Measurements from ENCODE around the gene RPS25.
A peak's percentile ranks its signal among the peaks of the same experiment; 100 is the strongest.
"Not testable (repeated sequence)": the region's sequence is repeated elsewhere in the genome, so short reads cannot be mapped to it uniquely, and the experiment has no call there.

RPS25 gene

GRCh38 chr11:119049081-119049480 is 30.9 kb upstream of the RPS25 start:
- DNase-seq (ENCODE audit: insufficient read length, low spot score) (no peak), FAIRE-seq (no peak)
- no peak for TF ChIP-seq POLR2A (IDR thresholded peaks at IDR 0.05; ENCODE audit: low read depth, low read length)

GRCh38 chr11:119048644-119049043 is 30.5 kb upstream of the RPS25 start:
- TF ChIP-seq POLR2A (IDR thresholded peaks at IDR 0.05; ENCODE audit: low read depth, low read length): no peak
- FAIRE-seq: no peak
- no peak for DNase-seq (ENCODE audit: insufficient read length, low spot score)

- TF ChIP-seq POLR2A (IDR thresholded peaks at IDR 0.05; ENCODE audit: low read depth, low read length): no peak
- FAIRE-seq (no peak), DNase-seq (ENCODE audit: insufficient read length, low spot score) (no peak)
Observed at GRCh38 chr11:119047205-119047604, 29.1 kb upstream of the RPS25 start.

GRCh38 chr11:119046489-119046888 is 28.3 kb upstream of the RPS25 start:
- DNase-seq (ENCODE audit: insufficient read length, low spot score) (no peak), FAIRE-seq (no peak)
- TF ChIP-seq POLR2A (IDR thresholded peaks at IDR 0.05; ENCODE audit: low read depth, low read length): no peak

- DNase-seq (ENCODE audit: insufficient read length, low spot score) (no peak), FAIRE-seq (no peak)
- no peak for TF ChIP-seq POLR2A (IDR thresholded peaks at IDR 0.05; ENCODE audit: low read depth, low read length)
Observed at GRCh38 chr11:119044708-119045107, 26.6 kb upstream of the RPS25 start.

GRCh38 chr11:119042927-119043326 is 24.8 kb upstream of the RPS25 start:
- no peak for FAIRE-seq
- no peak for TF ChIP-seq POLR2A (IDR thresholded peaks at IDR 0.05; ENCODE audit: low read depth, low read length)
- DNase-seq (ENCODE audit: insufficient read length, low spot score): no peak

GRCh38 chr11:119041821-119042514 is 23.8 kb upstream of the RPS25 start:
- FAIRE-seq (peak; percentile 27), DNase-seq (ENCODE audit: insufficient read length, low spot score) (no peak)
- no peak for TF ChIP-seq POLR2A (IDR thresholded peaks at IDR 0.05; ENCODE audit: low read depth, low read length)

- DNase-seq (ENCODE audit: insufficient read length, low spot score); FAIRE-seq: not testable (repeated sequence)
Observed at GRCh38 chr11:119039471-119039870, 21.3 kb upstream of the RPS25 start.

GRCh38 chr11:119038884-119039283 is 20.7 kb upstream of the RPS25 start:
- TF ChIP-seq POLR2A (IDR thresholded peaks at IDR 0.05; ENCODE audit: low read depth, low read length): no peak
- no peak for DNase-seq (ENCODE audit: insufficient read length, low spot score)
- FAIRE-seq: no peak

GRCh38 chr11:119034813-119035212 is 16.7 kb upstream of the RPS25 start:
- FAIRE-seq (no peak), DNase-seq (ENCODE audit: insufficient read length, low spot score) (no peak)
- no peak for TF ChIP-seq POLR2A (IDR thresholded peaks at IDR 0.05; ENCODE audit: low read depth, low read length)

- FAIRE-seq: not testable (repeated sequence)
Observed at GRCh38 chr11:119033421-119033820, 15.3 kb upstream of the RPS25 start.

GRCh38 chr11:119031912-119032280 is 13.8 kb upstream of the RPS25 start:
- DNase-seq (ENCODE audit: insufficient read length, low spot score) (no peak), FAIRE-seq (no peak)
- TF ChIP-seq POLR2A (IDR thresholded peaks at IDR 0.05; ENCODE audit: low read depth, low read length): no peak

More at GRCh38 chr11:119033421-119033820, 15.3 kb upstream of the RPS25 start:
- not testable (repeated sequence) for DNase-seq (ENCODE audit: insufficient read length, low spot score)

GRCh38 chr11:119030329-119031047 is 12.3 kb upstream of the RPS25 start, which contains the start of gene SLC37A4:
Gene SLC37A4, minus strand, starts transcription at chr11:119030877.
- FAIRE-seq (no peak), DNase-seq (ENCODE audit: insufficient read length, low spot score) (peak; percentile 88)
- 0 out of 2 replicates have a peak, but pooled peaks have one; percentile 27 for TF ChIP-seq POLR2A (IDR thresholded peaks at IDR 0.05; ENCODE audit: low read depth, low read length)

- no peak for FAIRE-seq
- no peak for DNase-seq (ENCODE audit: insufficient read length, low spot score)
- no peak for TF ChIP-seq POLR2A (IDR thresholded peaks at IDR 0.05; ENCODE audit: low read depth, low read length)
Observed at GRCh38 chr11:119030029-119030328, 11.8 kb upstream of the RPS25 start.

- no peak for DNase-seq (ENCODE audit: insufficient read length, low spot score)
Observed at GRCh38 chr11:119029340-119030028, 11.3 kb upstream of the RPS25 start.

More at GRCh38 chr11:119029340-119030028, 11.3 kb upstream of the RPS25 start:
- no peak for FAIRE-seq
- TF ChIP-seq POLR2A (IDR thresholded peaks at IDR 0.05; ENCODE audit: low read depth, low read length): no peak
